ENCODE data around the gene NDUFA7. TPM values are rescaled to one million over a fixed set of nuclear protein-coding genes. Genes with fewer than 3 reads are reported as not detected.

Gene NDUFA7
- total RNA-seq, 1 experiment from 2014 or later = 76.4 TPM

GRCh38 chr19:8366121-8366581, 45.0 kb upstream of the NDUFA7 start:
- H3K36me3 Mint-ChIP-seq = no peaks in the 10 kb centered on the region
- no peak for DNase-seq (ENCODE audit: low spot score)
- peaks cover 66% of the 10 kb centered on the region for H3K27me3 Mint-ChIP-seq (ENCODE audit: low read depth)
- no peak for ATAC-seq
- ChIA-PET POLR2A (interaction anchor here (0.5 to 2.7 kb wide), 3 partner anchors 25 to 1522 kb away, joined by 3 to 12 read pairs (median 3); partner anchors contain the start of gene RAB11B), CTCF (interaction anchor here (0.6 to 3.0 kb wide), 5 partner anchors 12 to 57 kb away, joined by 3 to 20 read pairs (median 5); partner anchors contain the start of gene MARCHF2)
- peaks cover 24% of the 10 kb centered on the region for H3K4me1 Mint-ChIP-seq
- no peak overlapping the region for H3K27ac Mint-ChIP-seq
- no peaks in the 10 kb centered on the region for H3K9me3 Mint-ChIP-seq
- H3K4me3 Mint-ChIP-seq = no peak overlapping the region
- no peak for TF ChIP-seq ZNF423 (CRISPR knock-in tag; IDR thresholded peaks at IDR 0.05)
- TF ChIP-seq TEAD4 (CRISPR knock-in tag; IDR thresholded peaks at IDR 0.05) = no peak
- TF ChIP-seq, protein P1, sequence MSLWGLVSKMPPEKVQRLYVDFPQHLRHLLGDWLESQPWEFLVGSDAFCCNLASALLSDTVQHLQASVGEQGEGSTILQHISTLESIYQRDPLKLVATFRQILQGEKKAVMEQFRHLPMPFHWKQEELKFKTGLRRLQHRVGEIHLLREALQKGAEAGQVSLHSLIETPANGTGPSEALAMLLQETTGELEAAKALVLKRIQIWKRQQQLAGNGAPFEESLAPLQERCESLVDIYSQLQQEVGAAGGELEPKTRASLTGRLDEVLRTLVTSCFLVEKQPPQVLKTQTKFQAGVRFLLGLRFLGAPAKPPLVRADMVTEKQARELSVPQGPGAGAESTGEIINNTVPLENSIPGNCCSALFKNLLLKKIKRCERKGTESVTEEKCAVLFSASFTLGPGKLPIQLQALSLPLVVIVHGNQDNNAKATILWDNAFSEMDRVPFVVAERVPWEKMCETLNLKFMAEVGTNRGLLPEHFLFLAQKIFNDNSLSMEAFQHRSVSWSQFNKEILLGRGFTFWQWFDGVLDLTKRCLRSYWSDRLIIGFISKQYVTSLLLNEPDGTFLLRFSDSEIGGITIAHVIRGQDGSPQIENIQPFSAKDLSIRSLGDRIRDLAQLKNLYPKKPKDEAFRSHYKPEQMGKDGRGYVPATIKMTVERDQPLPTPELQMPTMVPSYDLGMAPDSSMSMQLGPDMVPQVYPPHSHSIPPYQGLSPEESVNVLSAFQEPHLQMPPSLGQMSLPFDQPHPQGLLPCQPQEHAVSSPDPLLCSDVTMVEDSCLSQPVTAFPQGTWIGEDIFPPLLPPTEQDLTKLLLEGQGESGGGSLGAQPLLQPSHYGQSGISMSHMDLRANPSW (CRISPR knock-in tag; conservative IDR thresholded peaks at IDR 0.05; ENCODE audit: low read depth) = no peak
- TF ChIP-seq RORB (CRISPR knock-in tag; IDR thresholded peaks at IDR 0.05) = no peak
- no peak for TF ChIP-seq KAT7 (CRISPR knock-in tag; IDR thresholded peaks at IDR 0.05; ENCODE audit: borderline replicate concordance)
- no peak for TF ChIP-seq CBFB (CRISPR knock-in tag; IDR thresholded peaks at IDR 0.05; ENCODE audit: low read depth)
- TF ChIP-seq NFE2L1 (CRISPR knock-in tag; IDR thresholded peaks at IDR 0.05) = no peak
- no peak for TF ChIP-seq ZNF219 (CRISPR knock-in tag; IDR thresholded peaks at IDR 0.05; ENCODE audit: borderline replicate concordance)
- TF ChIP-seq E2F4 (CRISPR knock-in tag; IDR thresholded peaks at IDR 0.05; ENCODE audit: borderline replicate concordance, low read depth) = no peak
- TF ChIP-seq ZBTB43 (CRISPR knock-in tag; IDR thresholded peaks at IDR 0.05) = no peak
- no peak for TF ChIP-seq HMGXB4 (CRISPR knock-in tag; IDR thresholded peaks at IDR 0.05)
- TF ChIP-seq, protein P2, sequence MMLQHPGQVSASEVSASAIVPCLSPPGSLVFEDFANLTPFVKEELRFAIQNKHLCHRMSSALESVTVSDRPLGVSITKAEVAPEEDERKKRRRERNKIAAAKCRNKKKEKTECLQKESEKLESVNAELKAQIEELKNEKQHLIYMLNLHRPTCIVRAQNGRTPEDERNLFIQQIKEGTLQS (CRISPR knock-in tag; conservative IDR thresholded peaks at IDR 0.05) = no peak
- no peak for TF ChIP-seq ATF6 (CRISPR knock-in tag; IDR thresholded peaks at IDR 0.05)
- TF ChIP-seq, protein P3, sequence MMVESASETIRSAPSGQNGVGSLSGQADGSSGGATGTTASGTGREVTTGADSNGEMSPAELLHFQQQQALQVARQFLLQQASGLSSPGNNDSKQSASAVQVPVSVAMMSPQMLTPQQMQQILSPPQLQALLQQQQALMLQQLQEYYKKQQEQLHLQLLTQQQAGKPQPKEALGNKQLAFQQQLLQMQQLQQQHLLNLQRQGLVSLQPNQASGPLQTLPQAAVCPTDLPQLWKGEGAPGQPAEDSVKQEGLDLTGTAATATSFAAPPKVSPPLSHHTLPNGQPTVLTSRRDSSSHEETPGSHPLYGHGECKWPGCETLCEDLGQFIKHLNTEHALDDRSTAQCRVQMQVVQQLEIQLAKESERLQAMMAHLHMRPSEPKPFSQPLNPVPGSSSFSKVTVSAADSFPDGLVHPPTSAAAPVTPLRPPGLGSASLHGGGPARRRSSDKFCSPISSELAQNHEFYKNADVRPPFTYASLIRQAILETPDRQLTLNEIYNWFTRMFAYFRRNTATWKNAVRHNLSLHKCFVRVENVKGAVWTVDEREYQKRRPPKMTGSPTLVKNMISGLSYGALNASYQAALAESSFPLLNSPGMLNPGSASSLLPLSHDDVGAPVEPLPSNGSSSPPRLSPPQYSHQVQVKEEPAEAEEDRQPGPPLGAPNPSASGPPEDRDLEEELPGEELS (CRISPR knock-in tag; IDR thresholded peaks at IDR 0.05) = no peak
- no peak for TF ChIP-seq SOX15 (CRISPR knock-in tag; IDR thresholded peaks at IDR 0.05)
- TF ChIP-seq TCF7 (CRISPR knock-in tag; IDR thresholded peaks at IDR 0.05; ENCODE audit: low read depth) = no peak
- TF ChIP-seq CDX4 (CRISPR knock-in tag; IDR thresholded peaks at IDR 0.05; ENCODE audit: borderline replicate concordance) = no peak
- TF ChIP-seq MAX (CRISPR knock-in tag; IDR thresholded peaks at IDR 0.05) = no peak

All from WTC11 (cell line).